Measurements from ENCODE around the gene B4GALNT3.

GRCh38 chr12:560691-561390, 101.1 kb downstream of the B4GALNT3 start:
- TF ChIP-seq, protein P1, sequence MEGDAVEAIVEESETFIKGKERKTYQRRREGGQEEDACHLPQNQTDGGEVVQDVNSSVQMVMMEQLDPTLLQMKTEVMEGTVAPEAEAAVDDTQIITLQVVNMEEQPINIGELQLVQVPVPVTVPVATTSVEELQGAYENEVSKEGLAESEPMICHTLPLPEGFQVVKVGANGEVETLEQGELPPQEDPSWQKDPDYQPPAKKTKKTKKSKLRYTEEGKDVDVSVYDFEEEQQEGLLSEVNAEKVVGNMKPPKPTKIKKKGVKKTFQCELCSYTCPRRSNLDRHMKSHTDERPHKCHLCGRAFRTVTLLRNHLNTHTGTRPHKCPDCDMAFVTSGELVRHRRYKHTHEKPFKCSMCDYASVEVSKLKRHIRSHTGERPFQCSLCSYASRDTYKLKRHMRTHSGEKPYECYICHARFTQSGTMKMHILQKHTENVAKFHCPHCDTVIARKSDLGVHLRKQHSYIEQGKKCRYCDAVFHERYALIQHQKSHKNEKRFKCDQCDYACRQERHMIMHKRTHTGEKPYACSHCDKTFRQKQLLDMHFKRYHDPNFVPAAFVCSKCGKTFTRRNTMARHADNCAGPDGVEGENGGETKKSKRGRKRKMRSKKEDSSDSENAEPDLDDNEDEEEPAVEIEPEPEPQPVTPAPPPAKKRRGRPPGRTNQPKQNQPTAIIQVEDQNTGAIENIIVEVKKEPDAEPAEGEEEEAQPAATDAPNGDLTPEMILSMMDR (conservative IDR thresholded peaks at IDR 0.05; ENCODE audit: low read depth in 2 of 2): no peak
- TF ChIP-seq JUNB (IDR thresholded peaks at IDR 0.05; ENCODE audit: unreplicated experiment): no peak
- no peak for TF ChIP-seq EZH2 (IDR thresholded peaks at IDR 0.05; ENCODE audit: low read depth, unreplicated experiment)
- TF ChIP-seq EZH2phosphoT487 (IDR thresholded peaks at IDR 0.05; ENCODE audit: unreplicated experiment): no peak
- TF ChIP-seq, protein P2, sequence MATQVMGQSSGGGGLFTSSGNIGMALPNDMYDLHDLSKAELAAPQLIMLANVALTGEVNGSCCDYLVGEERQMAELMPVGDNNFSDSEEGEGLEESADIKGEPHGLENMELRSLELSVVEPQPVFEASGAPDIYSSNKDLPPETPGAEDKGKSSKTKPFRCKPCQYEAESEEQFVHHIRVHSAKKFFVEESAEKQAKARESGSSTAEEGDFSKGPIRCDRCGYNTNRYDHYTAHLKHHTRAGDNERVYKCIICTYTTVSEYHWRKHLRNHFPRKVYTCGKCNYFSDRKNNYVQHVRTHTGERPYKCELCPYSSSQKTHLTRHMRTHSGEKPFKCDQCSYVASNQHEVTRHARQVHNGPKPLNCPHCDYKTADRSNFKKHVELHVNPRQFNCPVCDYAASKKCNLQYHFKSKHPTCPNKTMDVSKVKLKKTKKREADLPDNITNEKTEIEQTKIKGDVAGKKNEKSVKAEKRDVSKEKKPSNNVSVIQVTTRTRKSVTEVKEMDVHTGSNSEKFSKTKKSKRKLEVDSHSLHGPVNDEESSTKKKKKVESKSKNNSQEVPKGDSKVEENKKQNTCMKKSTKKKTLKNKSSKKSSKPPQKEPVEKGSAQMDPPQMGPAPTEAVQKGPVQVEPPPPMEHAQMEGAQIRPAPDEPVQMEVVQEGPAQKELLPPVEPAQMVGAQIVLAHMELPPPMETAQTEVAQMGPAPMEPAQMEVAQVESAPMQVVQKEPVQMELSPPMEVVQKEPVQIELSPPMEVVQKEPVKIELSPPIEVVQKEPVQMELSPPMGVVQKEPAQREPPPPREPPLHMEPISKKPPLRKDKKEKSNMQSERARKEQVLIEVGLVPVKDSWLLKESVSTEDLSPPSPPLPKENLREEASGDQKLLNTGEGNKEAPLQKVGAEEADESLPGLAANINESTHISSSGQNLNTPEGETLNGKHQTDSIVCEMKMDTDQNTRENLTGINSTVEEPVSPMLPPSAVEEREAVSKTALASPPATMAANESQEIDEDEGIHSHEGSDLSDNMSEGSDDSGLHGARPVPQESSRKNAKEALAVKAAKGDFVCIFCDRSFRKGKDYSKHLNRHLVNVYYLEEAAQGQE (IDR thresholded peaks at IDR 0.05; ENCODE audit: unreplicated experiment): no peak
- no peak for TF ChIP-seq POLR2AphosphoS5 (IDR thresholded peaks at IDR 0.05; ENCODE audit: low read depth)
